ENCODE data around the gene METTL15.
"Not testable (repeated sequence)": the region's sequence is repeated elsewhere in the genome, so short reads cannot be mapped to it uniquely, and the experiment has no call there.

Gene METTL15

GRCh38 chr11:28195449-28195848 lies 87.3 kb downstream of the METTL15 start:
- no peak for DNase-seq (ENCODE audit: low read depth)
- no peak overlapping the region for H3K4me3 ChIP-seq (ENCODE audit: low read depth, low read length)
- TF ChIP-seq POLR2A (IDR thresholded peaks at IDR 0.05; ENCODE audit: extremely low read depth, insufficient read length) (no peak), MYC (IDR thresholded peaks at IDR 0.05; ENCODE audit: low read depth, low read length) (no peak), CTCF (IDR thresholded peaks at IDR 0.05; ENCODE audit: low read depth, low read length) (no peak)
- TF ChIP-seq, protein P1, sequence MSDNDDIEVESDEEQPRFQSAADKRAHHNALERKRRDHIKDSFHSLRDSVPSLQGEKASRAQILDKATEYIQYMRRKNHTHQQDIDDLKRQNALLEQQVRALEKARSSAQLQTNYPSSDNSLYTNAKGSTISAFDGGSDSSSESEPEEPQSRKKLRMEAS (IDR thresholded peaks at IDR 0.05; ENCODE audit: low read depth, low read length), result no peak

DNA sequence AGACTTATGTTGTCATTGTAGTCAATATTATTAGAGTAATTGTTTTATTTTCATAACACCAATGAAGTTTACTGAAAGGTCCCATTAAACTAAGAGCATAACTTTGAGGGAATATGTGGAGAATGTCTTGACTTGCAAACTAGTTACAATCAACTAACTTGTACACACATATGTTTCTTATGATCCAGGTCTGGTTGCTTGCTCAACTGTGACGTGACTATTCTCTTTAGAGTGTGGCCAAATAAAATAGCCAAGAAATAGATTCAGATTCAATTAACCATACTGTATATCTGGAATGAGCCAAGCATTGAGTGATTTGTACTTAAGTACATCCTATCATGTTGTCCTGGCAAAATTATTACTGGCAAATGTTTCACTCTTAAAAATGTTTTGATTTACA lies 101.7 kb downstream of the METTL15 start:
- no peak for DNase-seq (ENCODE audit: low read depth)
- TF ChIP-seq MYC (IDR thresholded peaks at IDR 0.05; ENCODE audit: low read depth, low read length) (no peak), CTCF (IDR thresholded peaks at IDR 0.05; ENCODE audit: low read depth, low read length) (no peak)
- H3K4me3 ChIP-seq (ENCODE audit: low read depth, low read length), result no peak overlapping the region

DNA sequence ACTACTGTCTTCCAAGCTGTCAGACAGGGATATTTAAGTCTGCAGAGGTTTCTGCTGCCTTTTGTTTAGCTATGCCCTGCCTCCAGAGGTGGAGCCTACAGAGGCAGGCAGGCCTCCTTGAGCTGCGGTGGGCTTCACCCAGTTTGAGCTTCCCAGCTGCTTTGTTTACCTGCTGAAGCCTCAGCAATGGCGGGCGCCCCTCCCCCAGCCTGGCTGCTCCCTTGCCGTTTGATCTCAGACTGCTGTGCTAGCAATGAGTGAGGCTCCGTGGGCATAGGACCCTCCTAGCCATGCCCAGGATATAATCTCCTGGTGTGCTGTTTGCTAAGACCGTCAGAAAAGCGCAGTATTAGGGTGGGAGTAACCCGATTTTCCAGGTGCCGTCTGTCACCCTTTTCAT lies 113.9 kb downstream of the METTL15 start:
- not testable (repeated sequence) for H3K4me3 ChIP-seq (ENCODE audit: low read depth, low read length); DNase-seq (ENCODE audit: low read depth)

DNA sequence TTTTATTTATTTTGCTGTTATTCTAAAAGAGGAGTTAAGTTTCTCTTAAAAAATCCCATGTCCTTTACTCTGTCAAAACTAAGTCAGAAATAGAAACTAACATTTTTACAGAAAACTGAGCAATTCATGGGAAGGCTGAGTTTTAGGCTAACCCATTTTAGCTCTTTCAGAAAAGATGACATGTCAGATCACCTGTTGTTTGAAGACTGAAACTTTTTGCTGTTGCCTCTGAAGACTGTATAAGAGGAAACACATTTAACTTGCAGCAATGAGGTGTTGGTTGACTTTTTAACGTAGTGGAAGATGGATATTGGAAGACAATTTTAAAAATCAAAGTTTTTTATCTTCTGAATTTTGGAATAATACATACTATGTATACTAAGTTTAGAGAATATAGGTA lies 115.4 kb downstream of the METTL15 start:
- TF ChIP-seq MYC (IDR thresholded peaks at IDR 0.05; ENCODE audit: low read depth, low read length) (no peak), POLR2A (IDR thresholded peaks at IDR 0.05; ENCODE audit: extremely low read depth, insufficient read length) (no peak)

DNA sequence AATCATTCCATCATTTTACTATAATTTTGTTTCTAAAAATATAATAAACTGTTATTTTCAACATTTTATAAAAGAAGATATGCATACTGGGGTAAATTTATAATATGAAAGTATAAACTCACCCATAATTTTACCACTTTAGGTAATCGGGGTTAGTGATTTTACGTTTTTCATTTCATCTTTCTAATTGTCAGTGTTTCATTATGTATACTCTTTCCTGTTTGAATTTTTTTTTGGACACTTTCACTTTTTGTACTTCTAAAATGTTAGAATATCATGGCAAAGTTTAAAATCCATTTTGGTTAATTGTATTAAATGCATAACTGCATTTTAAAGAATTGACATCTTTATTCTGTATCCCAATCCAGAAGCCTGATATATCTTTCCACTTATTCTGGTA lies 115.8 kb downstream of the METTL15 start:
- TF ChIP-seq CTCF (IDR thresholded peaks at IDR 0.05; ENCODE audit: low read depth, low read length) (no peak), POLR2A (IDR thresholded peaks at IDR 0.05; ENCODE audit: extremely low read depth, insufficient read length) (no peak), MYC (IDR thresholded peaks at IDR 0.05; ENCODE audit: low read depth, low read length) (no peak)
- TF ChIP-seq, protein P1 (IDR thresholded peaks at IDR 0.05; ENCODE audit: low read depth, low read length), result no peak
- H3K4me3 ChIP-seq (ENCODE audit: low read depth, low read length), result no peak overlapping the region
- no peak for DNase-seq (ENCODE audit: low read depth)

More for the DNA sequence above, 115.4 kb downstream of the METTL15 start:
- no peak for DNase-seq (ENCODE audit: low read depth)
- H3K4me3 ChIP-seq (ENCODE audit: low read depth, low read length), result no peak overlapping the region

- TF ChIP-seq CTCF (IDR thresholded peaks at IDR 0.05; ENCODE audit: low read depth, low read length), result no peak
- TF ChIP-seq MYC (IDR thresholded peaks at IDR 0.05; ENCODE audit: low read depth, low read length), result no peak
- no peak for TF ChIP-seq POLR2A (IDR thresholded peaks at IDR 0.05; ENCODE audit: extremely low read depth, insufficient read length)
- TF ChIP-seq, protein P1 (IDR thresholded peaks at IDR 0.05; ENCODE audit: low read depth, low read length), result no peak
- no peak overlapping the region for H3K4me3 ChIP-seq (ENCODE audit: low read depth, low read length)
- no peak for DNase-seq (ENCODE audit: low read depth)
Measured at GRCh38 chr11:28227460-28227859, 119.3 kb downstream of the METTL15 start.

DNA sequence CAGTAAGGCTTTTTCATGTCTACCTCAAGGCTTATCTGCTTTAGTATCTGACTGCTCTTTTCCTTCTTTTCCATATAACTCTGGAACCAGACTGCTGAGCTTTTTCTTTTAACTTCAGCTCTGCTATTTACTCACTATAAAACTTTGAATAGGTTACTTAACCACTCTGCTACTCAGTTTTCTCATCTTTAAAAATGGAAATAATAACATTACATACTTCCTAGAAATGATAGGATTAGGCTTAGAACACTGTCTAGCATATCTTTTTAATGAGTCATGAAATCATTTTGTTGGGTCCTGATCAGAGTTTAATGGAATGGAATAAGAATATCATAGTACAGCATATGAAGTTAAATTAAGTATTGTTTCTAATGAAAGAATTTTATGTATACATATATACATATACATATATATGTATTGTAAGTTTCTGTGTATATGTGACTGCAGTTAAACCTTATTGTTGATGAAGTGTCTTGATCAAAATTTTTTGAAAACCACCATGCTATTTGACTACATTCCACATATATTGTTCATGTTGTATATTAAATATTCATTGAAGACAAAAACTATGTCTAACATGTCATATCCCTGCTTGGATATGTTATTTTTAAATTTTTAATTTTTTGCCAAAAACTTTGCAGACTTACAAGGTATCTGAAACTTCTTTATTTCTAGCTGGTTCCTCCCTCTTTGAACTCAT lies 120.2 kb downstream of the METTL15 start:
- TF ChIP-seq CTCF (IDR thresholded peaks at IDR 0.05; ENCODE audit: low read depth, low read length) (no peak), POLR2A (IDR thresholded peaks at IDR 0.05; ENCODE audit: extremely low read depth, insufficient read length) (no peak), MYC (IDR thresholded peaks at IDR 0.05; ENCODE audit: low read depth, low read length) (no peak)
- TF ChIP-seq, protein P1 (IDR thresholded peaks at IDR 0.05; ENCODE audit: low read depth, low read length), result no peak
- H3K4me3 ChIP-seq (ENCODE audit: low read depth, low read length), result no peak overlapping the region
- DNase-seq (ENCODE audit: low read depth), result no peak
